Right atrium auricular region (tissue), 2 donors: ENCODE measurements around the gene PLG. TPM values are rescaled to one million over a fixed set of nuclear protein-coding genes. Genes with fewer than 3 reads are reported as not detected.
A peak's percentile ranks its signal among the peaks of the same experiment; 100 is the strongest.

Experiments used
- DNase-seq: peaks from one replicate; pipeline ENCODE4 v3.0.0-alpha.2; 2019; ENCODE audit warnings: low spot score
- H3K27ac ChIP-seq, 2 donors: fragments of 200-600 bp; sonication (generic); 1 replicate in 1 of 2; 2 replicates in 1 of 2; pipeline ENCODE4 v1.5.1; 2016 to 2019
- H3K27me3 ChIP-seq, 2 donors: fragments of 200-600 bp; sonication (generic); one replicate each; pipeline versions ENCODE4 v1.5.1 to v1.6.0; 2017 to 2019
- H3K36me3 ChIP-seq: fragments of 200-600 bp; sonication (generic); one replicate; pipeline ENCODE4 v1.5.1; 2016
- H3K4me1 ChIP-seq, 2 donors: fragments of 200-600 bp; sonication (generic); one replicate each; pipeline versions ENCODE4 v1.5.1 to v1.6.0; 2017 to 2019
- H3K4me3 ChIP-seq, 2 donors: fragments of 200-600 bp; sonication (generic); 1 replicate in 1 of 2; 2 replicates in 1 of 2; pipeline ENCODE4 v1.5.1; 2017 to 2019; ENCODE audit warnings: mild to moderate bottlenecking in 1 of 2, moderate library complexity in 1 of 2
- H3K9me3 ChIP-seq, 2 donors: fragments of 200-600 bp; sonication (generic); one replicate each; pipeline ENCODE4 v1.5.1; 2019
- CTCF ChIP-seq, 2 donors: fragments of 200-600 bp; sonication (generic); IDR thresholded peaks; one replicate each; pipeline ENCODE4 v1.5.1; 2019; ENCODE audit warnings: antibody characterized with exemption in 2 of 2
- total RNA-seq, 2 donors: library from RNA; depleted of rRNA; stranded (reverse); fragments of >200 nt; gene quantifications; one replicate each; pipeline ENCODE4 v1.1.0, GENCODE V29; 2016

PLG gene
- total RNA-seq, 2 donors from 2014 or later: not detected

- Histone ChIP-seq H3K36me3 (no peaks in the 10 kb centered on the region), H3K9me3 (no peaks in the 10 kb centered on the region), H3K4me1 (no peaks in the 10 kb centered on the region), H3K27me3 (peaks cover 0 to 4% of the 10 kb centered on the region in 2 donors), H3K4me3 (no peak overlapping the region), H3K27ac (no peak overlapping the region)
- no peak for TF ChIP-seq CTCF (IDR thresholded peaks at IDR 0.05)
- DNase-seq: no peak
These were observed 53.1 kb downstream of the PLG start for GRCh38 chr6:160755165-160755564.

GRCh38 chr6:160756021-160756420 is 54.0 kb downstream of the PLG start:
- peaks cover 0 to 3% of the 10 kb centered on the region in 2 donors for H3K27me3 ChIP-seq
- no peaks in the 10 kb centered on the region for H3K4me1 ChIP-seq

GRCh38 chr6:160756871-160757270 is 54.8 kb downstream of the PLG start:
- H3K4me3 ChIP-seq: no peak overlapping the region
- H3K27ac ChIP-seq: no peak overlapping the region
- no peaks in the 10 kb centered on the region for H3K9me3 ChIP-seq
- no peak for TF ChIP-seq CTCF (IDR thresholded peaks at IDR 0.05)
- no peaks in the 10 kb centered on the region for H3K4me1 ChIP-seq
- DNase-seq: no peak
- no peaks in the 10 kb centered on the region for H3K27me3 ChIP-seq
- no peaks in the 10 kb centered on the region for H3K36me3 ChIP-seq

More at GRCh38 chr6:160756021-160756420, 54.0 kb downstream of the PLG start:
- Histone ChIP-seq H3K36me3 (no peaks in the 10 kb centered on the region), H3K9me3 (no peaks in the 10 kb centered on the region), H3K4me3 (no peak overlapping the region), H3K27ac (no peak overlapping the region)
- no peak for TF ChIP-seq CTCF (IDR thresholded peaks at IDR 0.05)
- no peak for DNase-seq

- H3K36me3 ChIP-seq: no peaks in the 10 kb centered on the region
- H3K4me1 ChIP-seq: peaks cover 0 to 11% of the 10 kb centered on the region in 2 donors
- no peak overlapping the region for H3K27ac ChIP-seq
- peaks cover 0 to 13% of the 10 kb centered on the region in 2 donors for H3K9me3 ChIP-seq
- DNase-seq: no peak
- no peaks in the 10 kb centered on the region for H3K27me3 ChIP-seq
- no peak for TF ChIP-seq CTCF (IDR thresholded peaks at IDR 0.05)
- no peak overlapping the region for H3K4me3 ChIP-seq
These were observed 62.8 kb downstream of the PLG start for GRCh38 chr6:160764847-160765246.

- no peak overlapping the region for H3K27ac ChIP-seq
- H3K36me3 ChIP-seq: no peaks in the 10 kb centered on the region
- peaks cover 0 to 13% of the 10 kb centered on the region in 2 donors for H3K9me3 ChIP-seq
- TF ChIP-seq CTCF (IDR thresholded peaks at IDR 0.05): no peak
- DNase-seq: no peak
- H3K4me1 ChIP-seq: peaks cover 0 to 11% of the 10 kb centered on the region in 2 donors
- H3K4me3 ChIP-seq: no peak overlapping the region
- no peaks in the 10 kb centered on the region for H3K27me3 ChIP-seq
These were observed 63.4 kb downstream of the PLG start for GRCh38 chr6:160765412-160765811.

- H3K27me3 ChIP-seq: no peaks in the 10 kb centered on the region
- TF ChIP-seq CTCF (IDR thresholded peaks at IDR 0.05): no peak
- peaks cover 0 to 11% of the 10 kb centered on the region in 2 donors for H3K4me1 ChIP-seq
- no peaks in the 10 kb centered on the region for H3K36me3 ChIP-seq
- peak overlapping the region; percentile 12 to 46 for H3K4me3 ChIP-seq
- H3K27ac ChIP-seq: no peak overlapping the region
- H3K9me3 ChIP-seq: peaks cover 0 to 13% of the 10 kb centered on the region in 2 donors
- no peak for DNase-seq
These were observed 64.6 kb downstream of the PLG start for GRCh38 chr6:160766657-160766988.
